ENCODE measurements around the gene OSBP.
A peak's percentile ranks its signal among the peaks of the same experiment; 100 is the strongest.

OSBP gene

DNA sequence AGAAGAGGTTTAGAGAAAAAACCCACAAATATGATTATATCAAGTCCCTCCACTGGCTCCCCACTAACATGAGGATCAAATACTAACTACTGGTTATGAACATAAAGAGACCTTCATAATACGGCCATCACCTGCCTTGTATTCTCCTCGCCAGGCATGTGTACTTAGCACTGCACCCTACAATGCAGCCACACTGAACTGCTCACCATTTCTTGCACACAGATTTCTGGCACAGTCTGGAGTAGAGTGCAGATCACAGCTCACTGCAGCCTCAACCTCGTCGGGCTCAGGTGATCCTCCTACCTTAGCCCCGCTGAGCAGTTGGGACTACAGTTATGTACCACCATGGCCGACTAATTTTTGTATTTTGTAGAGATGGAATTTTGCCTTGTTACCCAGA is 13.1 kb downstream of the OSBP start:
- DNase-seq (ENCODE audit: low spot score), result no peak

DNA sequence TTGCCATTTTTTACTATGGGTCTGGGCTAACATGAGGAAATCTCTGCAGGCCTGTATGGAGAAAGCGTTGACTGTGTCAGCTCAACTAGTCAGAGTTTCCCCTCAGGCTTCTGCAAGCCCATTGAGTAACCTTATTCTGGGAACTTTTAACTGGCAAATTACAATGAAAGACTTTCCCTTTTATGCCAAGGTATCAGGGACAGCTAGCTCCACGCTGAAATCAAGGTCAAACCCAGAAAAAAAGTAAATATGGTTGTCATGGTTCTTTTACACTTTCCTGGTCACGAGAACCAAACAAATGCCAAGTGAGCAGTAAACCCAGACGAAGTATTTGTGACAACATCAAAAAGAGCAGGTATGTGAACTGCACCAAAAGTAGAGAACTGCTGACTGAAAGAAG is 13.8 kb downstream of the OSBP start:
- no peak for DNase-seq (ENCODE audit: low spot score)

DNA sequence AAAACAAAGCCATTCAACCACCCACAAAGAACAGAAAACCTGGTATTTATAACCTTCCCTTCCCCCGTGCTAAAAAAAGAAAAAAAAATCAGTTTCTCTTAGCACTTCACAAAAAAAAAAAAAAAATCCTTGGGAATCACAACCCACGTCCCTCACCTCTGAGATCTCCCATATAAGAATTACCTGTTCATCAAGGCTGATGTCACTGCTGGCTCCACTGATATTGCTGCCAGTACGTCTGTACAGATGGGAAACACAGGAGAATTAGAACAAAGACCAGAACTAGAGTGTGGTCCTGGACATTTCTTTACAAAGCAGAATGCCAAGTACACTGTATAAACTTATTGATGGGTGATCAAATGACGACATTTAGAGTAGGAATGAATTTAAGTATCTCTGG is 14.9 kb downstream of the OSBP start:
- no peak for DNase-seq (ENCODE audit: low spot score)

DNA sequence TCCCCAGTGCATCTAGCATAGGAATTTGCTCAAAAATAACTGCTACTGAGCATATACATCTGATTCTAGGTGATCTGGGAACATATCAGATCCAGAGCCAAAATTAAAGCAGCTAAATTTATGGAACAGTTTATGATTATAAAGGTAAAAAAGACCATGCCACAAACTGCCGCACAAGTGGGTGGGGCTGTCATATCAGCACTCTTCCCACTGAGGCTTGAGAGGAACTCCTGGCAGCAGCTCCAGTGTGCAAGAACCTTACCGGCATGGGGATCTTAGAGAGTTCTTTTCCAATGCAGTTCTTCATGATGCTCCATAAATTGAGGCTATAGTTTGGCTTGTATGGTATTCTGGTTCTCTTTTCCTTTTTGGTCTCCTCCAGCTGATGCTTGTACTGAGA is 15.3 kb downstream of the OSBP start:
- DNase-seq (ENCODE audit: low spot score), result no peak

DNA sequence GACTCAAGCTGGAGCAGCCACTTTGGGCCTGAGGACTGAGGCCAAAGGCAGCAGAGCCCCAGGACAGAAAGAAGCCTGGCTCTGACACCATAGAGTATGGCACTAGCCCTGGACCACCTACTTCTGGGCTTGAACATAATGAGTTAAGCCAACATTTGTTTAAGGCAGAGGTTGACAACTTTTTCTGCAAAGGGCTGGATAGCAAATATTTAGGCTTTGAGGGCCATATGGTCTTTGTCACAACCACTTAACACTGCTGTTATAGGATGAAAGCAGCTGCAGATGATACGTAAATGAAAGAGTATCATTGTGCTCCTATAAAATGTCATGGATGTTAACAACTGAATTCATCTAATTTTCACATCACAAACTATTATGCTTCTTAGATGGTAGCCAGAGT is 16.6 kb downstream of the OSBP start:
- DNase-seq (ENCODE audit: low spot score), result no peak

DNA sequence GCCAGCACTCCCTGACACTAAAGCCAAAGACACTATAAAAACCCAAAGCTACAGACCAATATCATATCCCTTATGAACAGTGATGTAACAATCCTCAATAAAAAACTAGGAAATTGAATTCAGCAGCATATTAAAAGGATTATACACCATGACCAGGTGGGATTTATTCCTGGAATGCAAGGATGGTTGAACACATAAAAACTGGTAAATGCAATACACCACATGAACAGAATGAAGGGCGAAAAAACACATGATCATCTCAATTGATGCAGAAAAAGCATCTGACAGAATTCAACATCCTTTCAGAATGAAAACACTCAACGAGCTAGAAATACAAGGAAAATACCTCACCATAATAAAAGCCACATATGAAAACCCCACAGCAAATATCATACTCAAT is 31.3 kb downstream of the OSBP start:
- DNase-seq (ENCODE audit: low spot score), result no peak

DNA sequence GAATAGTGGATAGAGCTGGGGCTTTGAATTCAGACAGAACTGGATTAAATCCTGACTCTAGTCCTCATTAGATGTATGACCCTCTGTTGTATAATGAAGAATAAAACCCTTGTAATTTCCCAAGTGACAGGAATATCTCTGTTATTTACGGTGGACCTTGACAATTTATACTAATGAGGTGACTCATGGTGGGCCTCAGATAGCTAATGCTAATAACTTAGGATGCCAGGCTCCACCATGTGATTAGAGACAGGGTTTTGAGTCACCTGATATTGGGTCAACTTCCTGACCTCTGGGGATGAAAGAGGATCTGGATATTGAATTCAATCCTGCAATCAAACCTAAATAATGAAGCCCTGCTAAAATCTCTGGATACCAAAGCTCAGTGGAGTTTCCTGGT is 33.6 kb downstream of the OSBP start:
- no peak for DNase-seq (ENCODE audit: low spot score)

DNA sequence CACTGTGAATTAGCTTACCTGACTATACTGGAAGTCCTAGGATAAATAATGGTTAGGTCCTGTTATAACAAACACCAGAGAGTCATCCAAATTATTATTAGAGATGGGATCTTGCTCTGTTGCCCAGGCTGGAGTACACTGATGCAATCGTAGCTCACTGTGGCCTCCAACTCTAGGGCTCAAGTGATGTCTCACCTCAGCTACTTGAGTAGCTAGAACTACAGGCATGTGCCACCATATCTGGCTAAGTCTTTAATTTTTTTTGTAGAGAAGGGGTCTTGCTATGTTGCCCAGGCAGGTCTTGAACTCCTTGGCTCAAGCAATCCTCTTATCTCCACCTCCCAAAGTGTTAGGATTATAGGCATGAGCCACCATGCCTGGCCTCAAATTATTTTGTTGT is 37.2 kb downstream of the OSBP start:
- no peak for DNase-seq (ENCODE audit: low spot score)

DNA sequence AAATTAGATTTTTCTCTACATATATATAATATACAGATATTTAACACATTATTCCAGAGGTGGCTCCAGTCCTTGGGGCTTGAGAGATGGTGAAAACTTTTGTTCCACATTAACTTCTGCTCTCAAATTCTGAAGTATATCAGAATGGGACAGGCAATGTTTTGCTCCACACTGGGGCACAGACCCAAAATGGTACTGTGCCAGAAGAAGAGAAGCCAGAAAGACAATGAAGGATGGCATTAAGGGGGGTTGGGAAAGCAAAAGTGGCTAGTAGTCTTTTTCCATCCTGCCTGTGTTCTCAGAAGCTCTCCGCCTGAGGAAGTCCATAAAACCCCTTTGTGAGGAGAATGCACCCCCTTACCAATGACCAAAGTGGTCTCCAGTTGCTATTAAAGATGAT is 40.1 kb downstream of the OSBP start:
- DNase-seq (ENCODE audit: low spot score), result no peak

DNA sequence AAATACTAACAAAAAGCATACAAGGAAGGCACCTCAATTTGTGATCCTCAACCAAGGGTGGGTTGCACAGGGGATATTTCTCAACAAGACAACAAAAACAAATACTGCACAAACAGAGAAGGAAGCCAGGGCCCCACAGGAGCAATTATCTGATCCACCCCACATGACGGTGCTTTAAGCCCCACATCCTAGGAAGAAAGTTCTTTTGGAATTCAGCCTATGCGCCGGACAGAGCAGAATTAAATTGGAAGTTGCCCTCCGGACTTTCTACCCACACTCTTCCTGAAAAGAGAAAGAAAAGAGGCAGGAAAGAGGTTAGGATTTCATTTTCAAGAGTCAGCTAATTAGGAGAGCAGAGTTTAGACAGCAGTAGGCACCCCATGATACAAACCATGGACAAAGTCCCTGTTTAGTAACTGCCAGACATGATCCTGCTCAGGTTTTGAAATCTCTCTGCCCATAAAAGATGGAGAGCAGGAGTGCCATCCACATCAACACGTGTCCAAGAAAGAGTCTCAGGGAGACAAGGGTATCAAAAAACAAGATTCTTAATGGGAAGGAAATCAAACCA is 40.6 kb downstream of the OSBP start:
- no peak for DNase-seq (ENCODE audit: low spot score)

DNA sequence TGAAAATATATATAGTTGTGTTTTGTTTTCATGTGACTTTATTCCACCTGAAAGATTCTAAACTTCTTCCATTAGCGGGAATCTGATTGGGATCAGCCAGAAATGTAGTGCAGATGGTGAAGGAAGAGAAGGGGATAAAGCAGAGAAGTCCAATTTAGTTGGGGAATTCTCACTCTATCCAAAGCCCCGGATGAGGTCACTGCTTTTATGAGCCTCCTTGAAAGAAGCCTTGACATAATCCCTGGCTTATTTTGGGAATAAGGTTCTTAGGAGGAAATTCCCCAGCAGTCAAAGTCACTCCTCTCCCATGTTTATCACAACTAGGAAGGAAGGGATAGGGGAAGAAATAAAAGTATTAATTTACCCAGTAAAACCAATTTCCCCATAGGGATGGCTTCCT is 41.1 kb downstream of the OSBP start:
- no peak for DNase-seq (ENCODE audit: low spot score)

DNA sequence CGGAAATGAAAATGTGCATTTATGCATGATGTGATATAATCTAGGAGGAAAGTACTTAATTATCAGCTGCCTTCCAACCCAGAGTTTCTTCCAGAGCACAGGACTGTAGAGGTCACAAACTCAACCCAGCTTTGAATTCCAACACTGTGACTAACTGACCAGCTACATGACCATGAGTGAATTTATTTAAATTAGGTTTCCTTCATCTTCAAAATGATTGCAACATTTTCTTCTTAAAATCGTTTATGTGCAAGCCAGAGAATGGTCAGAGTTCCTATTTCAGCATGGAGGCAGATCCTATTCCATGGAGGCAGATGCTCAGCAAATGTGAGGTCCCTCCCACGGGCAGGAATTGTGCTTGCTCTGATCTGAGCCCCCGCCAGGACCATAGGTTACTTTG is 42.4 kb downstream of the OSBP start:
- no peak for DNase-seq (ENCODE audit: low spot score)

DNA sequence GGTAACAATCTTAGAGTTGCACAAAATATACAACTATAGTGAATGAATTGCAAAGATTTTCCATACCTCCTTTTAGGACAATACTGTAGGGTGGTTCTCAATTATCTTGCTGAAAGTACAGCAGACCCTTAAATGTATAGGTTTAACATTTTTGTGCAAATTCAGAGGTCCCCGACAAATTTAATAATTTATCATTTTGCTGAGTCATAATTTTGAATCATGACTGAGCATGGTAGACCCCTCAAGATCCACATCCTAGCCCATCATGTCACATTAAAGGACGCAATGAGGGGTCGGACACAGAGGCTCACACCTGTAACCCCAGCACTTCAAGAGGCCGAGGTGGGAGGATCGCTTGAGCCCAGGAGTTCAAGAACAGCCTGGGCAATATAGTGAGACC is 43.5 kb downstream of the OSBP start:
- no peak for DNase-seq (ENCODE audit: low spot score)

DNA sequence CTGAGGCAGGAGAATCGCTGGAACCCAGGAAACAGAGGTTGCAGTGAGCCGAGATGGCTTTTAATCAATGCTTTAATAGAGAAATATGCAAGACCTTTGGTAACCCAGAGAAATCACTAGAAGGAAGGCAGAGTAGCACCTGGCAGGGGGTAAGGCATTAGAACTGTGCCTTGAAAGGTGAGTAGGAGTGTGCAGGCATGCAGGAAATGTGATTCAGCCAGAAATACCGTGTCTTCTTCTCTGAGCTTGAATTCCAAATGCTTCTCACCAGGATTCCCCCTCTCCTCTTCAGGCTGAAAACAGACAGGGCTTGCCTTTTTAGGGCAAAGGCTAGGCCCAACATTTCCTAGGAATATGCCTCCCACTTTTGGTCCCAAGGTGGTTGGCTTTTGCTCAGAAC is 53.3 kb downstream of the OSBP start:
- DNase-seq (ENCODE audit: low spot score), result no peak

DNA sequence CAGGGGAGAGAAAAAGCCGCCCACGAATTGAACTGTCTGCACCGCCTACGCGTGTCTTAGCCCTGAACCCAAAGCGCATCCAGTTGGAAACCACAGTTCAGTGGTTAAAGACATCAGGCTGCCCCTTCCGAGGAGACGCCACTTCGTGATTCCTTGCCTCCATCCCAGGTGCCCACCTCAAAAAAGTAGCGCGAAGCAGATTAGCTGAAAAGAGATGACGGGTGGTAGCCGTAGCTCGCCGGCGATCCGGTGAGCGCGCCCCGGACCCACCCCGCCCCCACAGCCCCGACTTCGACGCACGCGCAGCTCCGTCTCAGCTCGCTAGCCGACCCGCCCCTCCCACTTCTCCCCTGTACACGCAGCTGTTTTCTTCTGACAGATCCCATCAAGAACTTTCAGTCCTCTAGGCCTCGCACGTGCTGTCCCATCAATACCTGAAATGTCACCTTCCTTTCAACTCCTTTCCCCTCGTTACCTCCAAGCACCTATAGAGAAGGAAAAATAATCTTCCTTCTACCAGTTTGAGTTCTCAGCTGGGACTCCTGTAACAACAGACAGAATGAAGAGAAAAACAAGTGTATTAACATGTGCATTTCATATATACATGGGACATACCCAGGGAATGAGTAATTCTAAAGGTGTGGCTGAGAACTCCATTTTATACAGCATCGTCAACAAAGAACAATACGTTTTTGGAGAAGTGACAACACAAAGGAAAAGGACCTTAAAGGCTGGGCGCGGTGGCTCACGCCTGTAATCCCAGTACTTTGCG is 54.7 kb downstream of the OSBP start:
- DNase-seq (ENCODE audit: low spot score), result peak; percentile 82

DNA sequence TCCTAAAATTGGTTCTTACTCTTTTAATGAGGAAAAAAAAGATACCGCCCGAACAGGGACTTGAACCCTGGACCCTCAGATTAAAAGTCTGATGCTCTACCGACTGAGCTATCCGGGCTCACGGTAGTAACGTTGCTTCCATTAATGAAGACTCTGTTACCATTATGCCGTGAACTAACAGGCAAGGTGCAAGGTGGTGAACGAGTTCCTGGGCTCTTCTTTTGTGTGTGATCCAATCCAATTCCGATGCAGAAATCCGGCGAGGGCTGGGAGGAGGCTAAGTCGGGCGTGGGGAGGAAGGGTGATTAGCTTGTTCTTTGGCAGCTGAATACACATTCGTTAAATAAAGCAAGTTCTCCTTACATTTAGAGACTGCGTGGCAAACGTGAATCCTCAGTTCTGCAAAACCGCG is 55.3 kb downstream of the OSBP start:
- DNase-seq (ENCODE audit: low spot score), result peak; percentile 78

DNA sequence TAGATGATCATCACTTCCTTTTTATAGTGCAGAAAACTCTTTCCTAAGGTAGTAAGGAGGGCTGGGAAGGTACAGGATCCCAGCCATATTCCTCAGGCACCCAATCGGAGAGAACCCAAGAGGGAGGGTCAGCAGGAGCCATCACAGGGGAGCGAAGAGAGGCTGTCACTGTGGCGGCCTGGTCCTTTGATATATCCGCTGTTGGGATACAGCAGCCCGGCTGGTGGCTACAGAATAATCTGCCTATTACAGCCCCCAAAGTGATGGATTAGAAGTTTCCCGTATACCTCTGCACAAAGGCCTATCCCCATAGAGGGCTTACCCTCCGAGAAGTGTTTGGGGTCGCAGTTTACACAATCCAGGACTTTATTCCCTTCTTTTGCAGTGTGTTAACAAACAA is 55.7 kb downstream of the OSBP start:
- no peak for DNase-seq (ENCODE audit: low spot score)

DNA sequence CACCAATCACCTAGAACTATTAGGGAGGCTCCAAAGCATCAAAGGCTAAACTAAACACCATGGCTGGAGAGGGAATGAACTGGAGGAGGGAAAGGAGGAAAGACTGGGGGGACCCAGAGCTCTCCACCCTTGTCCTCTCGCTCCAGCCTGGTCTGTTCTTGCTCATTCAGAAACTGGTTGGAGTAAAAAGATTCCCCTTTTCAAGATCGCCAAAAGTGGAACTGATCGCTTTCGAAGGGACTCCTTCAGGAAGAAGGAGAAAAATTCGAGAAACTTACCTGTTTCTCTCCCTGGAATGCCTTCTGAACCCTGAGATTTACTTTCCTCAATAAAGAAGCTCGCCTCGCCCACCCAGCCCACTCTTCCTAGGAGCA is 57.3 kb downstream of the OSBP start:
- DNase-seq (ENCODE audit: low spot score), result no peak

DNA sequence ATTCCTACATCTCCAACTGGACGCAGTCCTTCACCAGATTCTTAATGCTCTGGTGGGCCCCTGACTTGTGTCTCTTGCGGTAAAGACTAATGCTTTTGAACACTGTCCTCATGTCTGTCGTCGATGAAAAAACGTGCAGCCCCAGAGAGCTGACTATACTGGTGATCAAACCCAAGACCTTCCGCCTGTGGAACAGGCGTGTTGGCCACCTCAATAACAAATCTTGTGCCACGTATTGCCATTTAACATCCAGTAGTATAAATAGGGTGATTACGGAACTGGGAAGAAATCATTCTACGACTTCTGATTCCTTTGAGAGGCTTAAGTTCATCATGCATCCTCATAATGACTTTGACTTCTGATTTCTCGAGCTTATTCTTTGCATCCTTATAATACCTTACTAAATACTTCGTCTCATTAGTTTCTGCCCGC is 58.6 kb downstream of the OSBP start:
- DNase-seq (ENCODE audit: low spot score), result no peak

DNA sequence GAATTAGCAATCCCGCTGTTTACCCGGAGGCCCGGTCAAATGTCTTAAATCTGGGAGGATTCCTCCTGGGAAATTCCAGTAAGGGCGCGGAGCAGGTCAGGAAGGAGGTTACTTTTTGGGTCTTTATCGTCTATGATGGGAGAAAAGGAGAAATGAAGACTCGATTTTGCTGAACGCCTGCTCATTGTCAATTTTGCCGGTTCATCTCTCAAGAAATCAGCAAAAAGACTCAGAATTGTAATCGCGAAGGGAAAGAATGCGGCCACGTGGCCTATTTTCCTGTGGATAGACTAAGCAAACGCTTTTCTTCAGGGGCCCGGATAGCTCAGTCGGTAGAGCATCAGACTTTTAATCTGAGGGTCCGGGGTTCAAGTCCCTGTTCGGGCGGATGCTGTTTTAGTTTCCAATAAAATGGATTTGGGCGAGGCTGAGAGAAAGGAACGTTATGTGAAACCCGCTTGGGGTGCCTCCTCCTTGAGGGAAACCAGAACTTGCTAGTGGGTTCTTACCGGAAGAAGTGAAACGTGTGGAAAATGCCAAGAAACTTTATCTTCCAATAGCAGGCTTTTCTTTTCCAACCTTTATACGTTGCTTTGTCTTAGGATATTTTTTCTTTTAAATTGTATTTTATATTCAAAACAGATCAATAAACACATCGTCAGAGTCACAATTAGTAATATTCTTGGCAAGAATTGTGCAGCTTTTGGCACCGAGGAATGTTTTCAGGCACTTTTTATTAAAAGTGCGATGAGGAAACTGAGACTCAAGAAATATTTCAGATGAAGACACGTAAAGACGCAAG is 59.3 kb downstream of the OSBP start:
- DNase-seq (ENCODE audit: low spot score), result peak; percentile 56

DNA sequence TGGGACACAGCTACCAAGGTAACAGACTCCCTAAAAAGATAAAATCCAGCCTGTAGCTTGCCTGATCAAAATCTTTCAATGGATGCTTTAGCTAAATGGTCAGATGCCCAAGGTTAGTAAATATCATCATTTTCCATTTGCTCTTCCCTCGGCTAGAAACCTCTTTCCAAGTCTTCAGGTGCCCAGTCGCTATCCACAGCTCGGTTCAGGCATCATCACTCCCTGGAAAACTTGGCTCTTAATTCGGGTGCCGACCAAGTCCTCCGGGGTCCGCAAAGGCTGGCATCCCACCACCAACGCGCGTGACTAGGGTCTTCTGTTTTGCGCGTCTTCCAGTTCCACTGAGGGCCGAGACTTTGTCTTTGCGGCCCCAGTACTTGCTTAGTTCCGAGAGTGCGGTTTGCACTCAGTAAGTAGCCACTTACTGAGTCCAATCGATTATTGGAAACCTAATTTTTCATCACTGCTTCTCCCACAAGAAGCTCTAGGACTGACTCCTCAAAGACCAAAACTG is 59.9 kb downstream of the OSBP start:
- no peak for DNase-seq (ENCODE audit: low spot score)

DNA sequence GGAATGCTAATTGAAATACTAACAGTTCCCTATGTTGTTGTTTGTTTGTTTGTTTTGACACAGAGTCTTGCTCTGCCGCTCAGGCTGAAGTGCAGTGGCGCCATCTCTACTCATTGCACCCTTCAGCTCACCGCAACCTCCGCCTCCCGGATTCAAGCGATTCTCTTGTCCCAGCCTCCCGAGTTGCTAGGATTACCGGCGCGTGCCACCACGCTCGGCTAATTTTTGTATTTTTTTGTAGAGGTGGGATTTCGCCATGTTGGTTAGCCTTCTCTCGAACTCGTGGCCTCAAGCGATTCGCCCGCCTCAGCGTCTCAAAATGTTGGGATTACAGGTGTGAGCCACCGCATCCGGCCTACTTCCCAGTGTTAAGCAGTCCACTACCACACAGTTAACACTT is 62.3 kb downstream of the OSBP start:
- DNase-seq (ENCODE audit: low spot score), result no peak

DNA sequence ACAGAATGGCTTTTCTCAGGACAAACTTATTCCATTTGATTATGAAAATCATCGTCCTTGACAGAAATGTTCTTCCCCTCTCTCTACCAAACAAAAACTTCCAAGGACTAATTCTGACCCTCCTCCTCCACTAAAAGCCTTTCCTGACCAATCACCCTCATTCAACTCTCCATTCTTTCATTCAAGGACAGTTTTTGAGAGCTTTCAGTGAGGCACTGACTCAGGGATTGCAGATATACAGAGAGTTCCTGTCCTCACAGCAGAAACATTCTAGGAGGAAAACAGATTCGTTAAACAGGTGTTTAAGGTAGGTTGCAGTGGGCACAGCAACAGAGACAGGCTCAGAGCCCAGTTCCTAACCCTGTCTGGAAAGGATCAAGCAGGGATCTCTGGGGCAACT is 62.7 kb downstream of the OSBP start:
- DNase-seq (ENCODE audit: low spot score), result no peak
